Measurements from ENCODE around the gene HCRTR1.
"Not testable (repeated sequence)": the region's sequence is repeated elsewhere in the genome, so short reads cannot be mapped to it uniquely, and the experiment has no call there.

HCRTR1 gene

DNA sequence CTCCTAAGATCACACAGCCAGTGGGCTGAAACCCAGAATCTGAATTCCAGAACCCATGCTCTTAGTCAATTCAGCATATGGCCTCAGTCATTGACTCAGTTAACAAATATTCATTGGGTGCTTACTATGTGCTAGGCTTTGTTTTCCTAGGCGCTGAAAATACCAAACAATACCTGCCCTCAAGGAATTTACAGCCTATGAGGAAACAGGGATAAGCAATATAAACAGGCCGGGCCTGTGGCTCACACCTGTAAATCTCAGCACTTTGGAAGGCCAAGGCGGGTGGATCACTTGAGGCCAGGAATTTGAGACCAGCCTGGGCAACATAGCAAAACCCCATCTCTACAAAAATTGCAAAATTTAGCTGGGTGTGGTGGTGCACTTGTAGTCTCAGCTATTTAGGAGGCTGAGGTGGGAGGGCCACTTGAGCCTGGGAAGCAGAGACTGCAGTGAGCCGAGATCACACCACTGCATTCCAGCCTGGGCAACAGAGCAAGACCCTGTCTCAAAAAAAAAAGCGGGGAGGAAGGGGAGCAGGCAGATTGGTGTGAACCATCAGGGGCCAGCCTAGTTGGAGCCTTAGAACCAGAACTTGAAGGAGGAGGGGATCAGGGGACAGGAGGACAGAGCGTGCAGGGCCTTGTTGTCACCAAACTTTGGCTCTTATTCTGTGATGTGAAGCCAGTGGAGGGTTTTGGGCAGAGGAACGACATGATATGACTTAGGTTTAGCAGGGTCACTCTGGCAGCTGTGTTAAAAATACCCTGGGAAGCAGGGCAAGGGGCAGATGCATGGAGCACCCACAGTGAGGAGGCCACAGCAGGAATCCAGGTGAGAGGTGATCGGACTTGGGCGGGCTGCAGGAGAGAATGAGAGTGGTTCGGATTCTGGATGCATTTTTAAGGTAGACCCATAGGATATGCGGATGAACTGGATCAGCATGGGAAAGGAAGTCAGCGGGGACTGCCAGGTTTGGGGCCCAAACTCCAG is 35.4 kb upstream of the HCRTR1 start:
- DNase-seq = no peak

DNA sequence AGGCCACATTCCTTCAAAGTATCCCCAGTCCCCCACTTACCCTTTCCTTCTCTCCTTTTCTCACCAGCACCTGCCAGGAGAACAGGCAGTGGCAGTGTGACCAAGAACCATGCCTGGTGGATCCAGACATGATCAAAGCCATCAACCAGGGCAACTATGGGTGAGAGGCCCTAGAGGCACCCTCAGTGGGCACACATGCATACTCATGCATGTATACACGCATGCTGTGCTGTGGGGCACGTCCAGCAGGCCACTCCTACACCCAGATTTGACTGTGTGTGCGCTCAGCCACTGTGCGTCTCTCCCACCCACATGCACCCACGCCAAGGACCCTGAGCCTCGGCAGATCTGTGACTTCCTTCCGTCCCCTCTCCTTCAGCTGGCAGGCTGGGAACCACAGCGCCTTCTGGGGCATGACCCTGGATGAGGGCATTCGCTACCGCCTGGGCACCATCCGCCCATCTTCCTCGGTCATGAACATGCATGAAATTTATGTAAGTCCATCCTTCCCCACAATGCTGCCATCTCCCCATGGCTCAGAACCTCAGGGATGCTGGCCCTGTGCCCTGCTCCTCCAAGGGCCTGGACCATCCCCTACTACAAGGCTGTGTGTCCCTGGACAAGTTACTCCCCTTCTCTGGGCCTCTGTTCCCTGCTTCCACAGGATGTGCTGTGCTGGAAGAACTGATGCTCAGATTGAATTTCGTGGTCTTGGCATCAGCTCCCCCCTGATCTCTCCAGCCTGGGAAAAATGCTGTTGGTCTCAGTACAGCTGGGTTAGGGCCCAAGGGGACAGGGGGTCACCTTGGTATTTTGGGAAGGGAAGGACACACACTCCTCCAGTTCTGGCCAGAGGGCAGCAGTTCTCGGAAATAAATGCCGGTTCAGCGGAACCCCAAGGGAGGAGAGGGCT is 34.2 kb upstream of the HCRTR1 start:
- no peak for DNase-seq

DNA sequence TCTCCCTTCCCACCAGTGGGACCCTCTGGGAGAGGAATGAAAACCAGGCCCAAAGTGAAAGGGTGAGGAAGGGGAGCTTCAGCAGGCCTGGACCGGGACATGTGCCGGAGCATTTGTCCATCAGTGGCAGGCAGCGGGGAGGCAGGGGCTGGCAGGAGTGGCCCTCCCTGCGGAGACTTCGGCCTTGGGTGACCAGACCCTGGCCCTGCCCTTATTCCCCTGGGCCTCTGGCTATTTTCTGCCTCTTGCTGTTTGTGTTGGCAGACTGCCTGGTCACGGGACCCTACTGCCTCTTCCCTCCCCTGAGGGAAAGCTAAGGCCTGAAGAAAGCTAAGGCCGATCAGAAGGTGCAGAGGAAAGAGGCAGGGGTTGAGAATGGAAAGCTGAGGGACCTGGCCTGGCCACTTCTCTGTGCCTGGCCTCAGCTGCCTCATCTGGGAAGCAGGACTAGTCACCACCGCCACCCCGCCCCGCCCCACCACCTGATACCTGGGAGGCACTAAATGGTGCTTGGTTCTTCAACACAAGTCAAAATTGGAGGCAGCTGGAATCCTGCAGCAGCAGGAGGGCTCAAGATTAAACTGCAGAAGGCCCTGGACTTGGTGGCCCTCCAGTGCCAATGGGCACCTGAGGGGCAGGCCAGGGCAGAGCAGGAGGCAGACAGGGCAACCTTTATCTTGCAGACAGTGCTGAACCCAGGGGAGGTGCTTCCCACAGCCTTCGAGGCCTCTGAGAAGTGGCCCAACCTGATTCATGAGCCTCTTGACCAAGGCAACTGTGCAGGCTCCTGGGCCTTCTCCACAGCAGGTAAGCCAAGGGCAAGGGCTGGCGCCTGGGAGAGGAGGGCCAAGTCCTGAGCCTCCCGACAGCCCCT is 33.3 kb upstream of the HCRTR1 start:
- no peak for DNase-seq

DNA sequence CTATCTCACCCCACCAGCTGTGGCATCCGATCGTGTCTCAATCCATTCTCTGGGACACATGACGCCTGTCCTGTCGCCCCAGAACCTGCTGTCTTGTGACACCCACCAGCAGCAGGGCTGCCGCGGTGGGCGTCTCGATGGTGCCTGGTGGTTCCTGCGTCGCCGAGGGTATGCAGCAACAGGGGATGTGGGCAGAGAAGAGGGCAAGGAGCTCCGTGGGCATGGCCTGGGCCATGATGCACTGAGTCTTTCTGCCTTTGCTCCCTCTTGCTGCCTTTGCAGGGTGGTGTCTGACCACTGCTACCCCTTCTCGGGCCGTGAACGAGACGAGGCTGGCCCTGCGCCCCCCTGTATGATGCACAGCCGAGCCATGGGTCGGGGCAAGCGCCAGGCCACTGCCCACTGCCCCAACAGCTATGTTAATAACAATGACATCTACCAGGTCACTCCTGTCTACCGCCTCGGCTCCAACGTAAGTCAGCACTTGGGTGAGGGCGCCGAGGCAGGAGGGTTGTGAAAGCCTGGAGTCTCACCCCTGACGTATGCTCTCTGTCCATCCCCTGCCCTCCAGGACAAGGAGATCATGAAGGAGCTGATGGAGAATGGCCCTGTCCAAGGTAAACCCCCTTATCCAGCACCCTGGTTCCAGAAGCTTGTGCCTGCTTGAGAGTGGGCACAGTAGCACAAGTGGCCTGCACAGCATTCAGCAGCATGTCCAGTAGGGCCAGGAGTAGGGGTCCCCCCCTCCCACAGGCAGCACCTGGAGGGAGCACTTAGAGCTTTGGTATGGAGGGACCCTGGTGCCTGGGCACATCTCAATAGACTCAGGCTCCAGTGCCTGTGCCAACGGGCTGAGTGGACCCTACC is 32.4 kb upstream of the HCRTR1 start:
- DNase-seq = no peak

DNA sequence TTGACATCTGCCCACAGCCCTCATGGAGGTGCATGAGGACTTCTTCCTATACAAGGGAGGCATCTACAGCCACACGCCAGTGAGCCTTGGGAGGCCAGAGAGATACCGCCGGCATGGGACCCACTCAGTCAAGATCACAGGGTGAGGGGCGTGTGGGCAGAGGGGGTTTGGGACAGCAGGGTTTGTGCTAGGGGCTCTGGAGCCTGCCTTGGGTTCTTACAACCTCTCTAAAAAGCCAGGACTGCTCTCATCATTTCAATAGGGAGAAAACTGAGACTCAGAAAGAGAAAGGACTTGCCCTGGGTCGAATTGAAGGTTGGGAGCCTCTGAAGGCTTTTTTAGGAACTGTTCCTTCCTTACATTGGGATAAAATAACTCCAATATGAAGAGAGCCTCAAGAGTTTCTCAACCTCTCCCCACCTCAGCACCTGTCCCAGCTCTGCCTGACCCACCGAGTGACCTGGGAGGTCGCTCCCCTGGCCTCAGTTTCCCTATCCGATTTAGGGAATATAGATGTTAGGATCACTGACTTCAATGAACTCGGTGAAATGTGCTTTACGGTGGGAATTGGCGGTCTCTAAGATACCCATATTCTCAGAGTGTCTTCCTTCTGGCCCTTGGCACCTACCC is 31.6 kb upstream of the HCRTR1 start:
- DNase-seq = no peak

DNA sequence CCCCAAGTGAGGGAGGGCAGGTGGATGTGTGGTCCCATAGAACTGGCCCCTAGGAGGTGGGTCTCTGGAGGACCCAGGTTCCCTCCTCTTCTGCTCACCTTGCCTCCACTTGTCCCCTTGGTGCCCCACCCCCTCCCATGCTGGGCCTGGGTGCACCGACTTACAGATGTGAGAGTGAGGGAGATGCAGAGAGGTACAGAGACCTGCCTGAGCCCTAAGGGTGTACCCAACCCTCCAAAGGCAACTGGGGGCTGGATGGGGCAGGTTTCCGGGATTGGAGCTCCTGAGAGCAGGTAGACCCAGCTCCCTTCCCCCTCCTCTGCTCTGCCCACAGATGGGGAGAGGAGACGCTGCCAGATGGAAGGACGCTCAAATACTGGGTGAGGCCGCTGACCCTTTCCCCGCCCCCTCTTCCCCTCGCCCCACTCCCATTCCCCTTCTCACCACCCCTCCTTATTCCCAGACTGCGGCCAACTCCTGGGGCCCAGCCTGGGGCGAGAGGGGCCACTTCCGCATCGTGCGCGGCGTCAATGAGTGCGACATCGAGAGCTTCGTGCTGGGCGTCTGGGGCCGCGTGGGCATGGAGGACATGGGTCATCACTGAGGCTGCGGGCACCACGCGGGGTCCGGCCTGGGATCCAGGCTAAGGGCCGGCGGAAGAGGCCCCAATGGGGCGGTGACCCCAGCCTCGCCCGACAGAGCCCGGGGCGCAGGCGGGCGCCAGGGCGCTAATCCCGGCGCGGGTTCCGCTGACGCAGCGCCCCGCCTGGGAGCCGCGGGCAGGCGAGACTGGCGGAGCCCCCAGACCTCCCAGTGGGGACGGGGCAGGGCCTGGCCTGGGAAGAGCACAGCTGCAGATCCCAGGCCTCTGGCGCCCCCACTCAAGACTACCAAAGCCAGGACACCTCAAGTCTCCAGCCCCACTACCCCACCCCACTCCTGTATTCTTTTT is 30.8 kb upstream of the HCRTR1 start:
- no peak for DNase-seq

DNA sequence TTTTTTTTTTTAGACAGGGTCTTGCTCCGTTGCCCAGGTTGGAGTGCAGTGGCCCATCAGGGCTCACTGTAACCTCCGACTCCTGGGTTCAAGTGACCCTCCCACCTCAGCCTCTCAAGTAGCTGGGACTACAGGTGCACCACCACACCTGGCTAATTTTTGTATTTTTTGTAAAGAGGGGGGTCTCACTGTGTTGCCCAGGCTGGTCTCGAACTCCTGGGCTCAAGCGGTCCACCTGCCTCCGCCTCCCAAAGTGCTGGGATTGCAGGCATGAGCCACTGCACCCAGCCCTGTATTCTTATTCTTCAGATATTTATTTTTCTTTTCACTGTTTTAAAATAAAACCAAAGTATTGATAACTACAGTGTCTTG is 30.2 kb upstream of the HCRTR1 start:
- DNase-seq = not testable (repeated sequence)

DNA sequence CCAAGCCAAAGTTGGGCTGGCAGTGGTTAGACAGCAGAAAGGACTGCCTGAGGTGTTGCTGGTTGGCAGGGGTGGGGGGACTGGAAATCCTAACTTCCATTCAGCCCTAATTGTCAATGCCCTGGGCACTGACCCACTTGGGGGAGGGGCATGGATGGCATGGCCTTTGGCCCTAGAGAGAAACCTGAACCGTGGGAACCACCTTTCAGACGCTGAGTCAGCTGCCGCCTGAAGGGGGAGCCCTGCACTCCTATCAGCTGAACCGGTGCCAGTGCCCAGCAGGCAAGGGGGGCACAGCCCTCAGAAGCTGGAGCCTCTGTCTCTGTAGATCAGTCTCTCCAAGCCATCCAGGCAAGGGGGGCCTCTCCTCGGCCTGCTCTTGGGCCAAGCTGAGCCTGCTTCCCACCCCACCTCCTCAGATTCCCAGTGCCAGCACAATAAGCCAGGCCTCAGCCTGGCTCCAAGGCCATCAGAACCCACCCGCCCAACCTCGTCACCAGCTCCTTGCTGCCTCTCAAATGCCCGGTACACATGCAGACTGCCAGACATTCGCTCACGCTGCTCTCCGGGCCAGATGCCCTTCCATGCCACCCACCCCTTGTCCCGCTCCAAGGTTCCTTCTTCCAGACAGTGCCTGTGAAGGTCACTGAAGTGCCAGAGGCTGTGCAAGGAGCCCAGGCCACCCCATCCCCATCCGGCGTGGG is 29.6 kb upstream of the HCRTR1 start:
- DNase-seq = peak; percentile 29

DNA sequence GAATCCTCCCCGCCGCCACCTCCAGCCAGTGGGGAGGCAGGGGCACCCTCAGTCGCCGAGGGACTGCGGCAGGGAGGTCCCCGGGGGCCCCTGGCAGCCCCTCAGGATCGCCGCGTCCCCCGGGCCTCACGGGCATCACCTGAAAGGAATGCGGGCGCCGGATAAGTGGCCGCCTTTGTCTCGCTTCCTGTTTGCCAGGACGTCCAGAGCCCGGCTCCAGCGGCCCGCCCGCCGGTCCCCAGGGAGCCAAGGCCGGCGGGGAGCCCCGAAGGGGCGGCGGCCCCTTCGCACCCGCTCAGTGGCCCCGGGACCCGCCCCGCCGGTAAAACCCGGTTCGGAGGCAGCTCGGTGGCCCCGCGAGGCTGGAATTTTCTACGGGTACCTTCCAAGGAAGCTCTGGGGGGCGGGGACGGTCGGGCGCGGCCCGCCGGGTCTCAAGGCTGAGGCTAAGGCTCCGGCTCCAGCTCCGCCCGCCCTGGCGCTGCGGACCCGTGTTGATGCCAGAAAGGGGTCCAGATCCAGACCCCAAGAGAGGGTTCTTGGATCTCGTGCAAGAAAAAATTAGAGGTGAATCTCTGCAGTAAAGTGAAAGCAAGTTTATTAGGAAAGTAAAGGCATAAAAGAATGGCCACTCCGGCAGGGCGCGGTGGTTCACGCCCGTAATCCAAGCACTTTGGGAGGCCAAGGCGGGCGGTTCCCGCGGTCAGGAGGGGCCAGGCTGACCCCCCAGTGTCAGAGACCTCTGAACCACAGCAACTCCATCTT is 28.6 kb upstream of the HCRTR1 start:
- no peak for DNase-seq

DNA sequence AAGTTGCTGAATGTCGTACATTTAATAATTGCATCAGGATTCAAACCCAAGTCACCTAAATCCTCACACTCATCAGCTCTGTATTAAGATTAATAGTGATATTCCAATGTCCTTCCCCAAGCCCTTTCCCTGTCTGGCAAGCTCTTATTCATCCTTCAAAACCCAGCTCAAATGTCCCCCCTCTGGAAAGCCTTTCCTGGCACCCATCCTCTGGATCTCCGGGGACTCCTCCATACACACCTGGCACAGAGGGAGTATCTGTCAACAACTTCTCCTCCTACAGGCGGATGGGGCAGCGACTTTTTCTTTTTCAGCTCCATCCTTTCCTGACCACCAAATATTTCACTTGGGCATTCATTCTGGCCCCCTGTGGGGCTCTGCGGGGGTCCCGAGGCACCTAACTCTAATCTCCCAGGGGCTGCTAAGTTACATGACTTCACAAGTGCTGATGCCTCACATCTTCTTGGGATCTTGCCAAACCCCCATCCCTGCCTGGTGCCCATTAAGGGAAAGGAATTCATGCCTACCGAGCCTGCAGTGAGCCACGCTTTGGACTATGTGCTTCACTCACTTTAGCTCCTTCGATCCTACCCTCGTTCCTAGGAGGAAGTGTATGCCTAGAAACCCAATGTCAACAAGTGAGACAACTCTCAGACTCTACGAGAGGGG is 25.9 kb upstream of the HCRTR1 start:
- peak; percentile 33 for DNase-seq

DNA sequence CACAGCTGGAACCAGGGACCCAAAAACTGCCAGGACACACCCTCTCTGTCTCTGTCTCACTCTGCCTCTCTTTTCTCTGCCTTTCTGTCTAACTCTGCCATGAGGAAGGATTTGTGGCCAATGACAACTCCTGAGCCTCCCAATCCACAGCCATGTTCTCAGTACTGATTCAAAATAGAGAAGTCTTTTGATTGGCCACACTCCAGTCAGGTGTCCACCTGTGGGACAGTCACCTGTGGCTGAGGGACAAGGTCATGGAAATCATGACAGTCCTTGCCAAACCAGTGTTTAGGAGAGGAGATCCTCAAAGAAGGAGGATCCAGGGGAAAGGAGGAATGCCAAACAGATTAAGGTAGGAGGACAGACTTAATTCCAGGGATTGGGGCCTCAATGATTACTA is 25.4 kb upstream of the HCRTR1 start:
- no peak for DNase-seq

DNA sequence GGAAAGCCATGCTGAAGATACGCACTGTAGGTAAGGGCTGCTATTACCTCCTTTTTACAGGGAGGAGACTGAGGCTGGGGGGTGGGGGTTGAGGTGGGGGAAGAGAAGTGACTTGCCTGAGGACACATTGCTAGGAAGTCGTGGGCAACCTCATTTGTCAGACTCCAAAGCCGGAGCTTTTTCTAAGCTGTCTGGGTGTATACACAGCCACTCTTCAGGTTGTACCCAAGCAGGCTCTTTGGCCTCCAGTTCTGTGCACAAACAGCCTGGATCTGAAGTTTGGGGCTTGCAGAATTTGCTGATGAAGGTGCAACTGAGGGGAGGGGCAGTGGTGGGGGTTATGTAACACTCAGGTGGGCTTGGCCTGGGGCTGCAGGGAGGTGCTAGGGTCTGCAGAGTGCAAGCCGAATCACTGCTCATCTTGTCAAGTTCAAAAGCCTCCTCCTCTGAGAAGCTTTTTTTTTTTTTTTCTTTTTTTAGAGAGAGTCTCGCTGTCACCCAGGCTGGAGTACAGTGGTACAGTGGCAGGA is 24.3 kb upstream of the HCRTR1 start:
- DNase-seq = no peak

DNA sequence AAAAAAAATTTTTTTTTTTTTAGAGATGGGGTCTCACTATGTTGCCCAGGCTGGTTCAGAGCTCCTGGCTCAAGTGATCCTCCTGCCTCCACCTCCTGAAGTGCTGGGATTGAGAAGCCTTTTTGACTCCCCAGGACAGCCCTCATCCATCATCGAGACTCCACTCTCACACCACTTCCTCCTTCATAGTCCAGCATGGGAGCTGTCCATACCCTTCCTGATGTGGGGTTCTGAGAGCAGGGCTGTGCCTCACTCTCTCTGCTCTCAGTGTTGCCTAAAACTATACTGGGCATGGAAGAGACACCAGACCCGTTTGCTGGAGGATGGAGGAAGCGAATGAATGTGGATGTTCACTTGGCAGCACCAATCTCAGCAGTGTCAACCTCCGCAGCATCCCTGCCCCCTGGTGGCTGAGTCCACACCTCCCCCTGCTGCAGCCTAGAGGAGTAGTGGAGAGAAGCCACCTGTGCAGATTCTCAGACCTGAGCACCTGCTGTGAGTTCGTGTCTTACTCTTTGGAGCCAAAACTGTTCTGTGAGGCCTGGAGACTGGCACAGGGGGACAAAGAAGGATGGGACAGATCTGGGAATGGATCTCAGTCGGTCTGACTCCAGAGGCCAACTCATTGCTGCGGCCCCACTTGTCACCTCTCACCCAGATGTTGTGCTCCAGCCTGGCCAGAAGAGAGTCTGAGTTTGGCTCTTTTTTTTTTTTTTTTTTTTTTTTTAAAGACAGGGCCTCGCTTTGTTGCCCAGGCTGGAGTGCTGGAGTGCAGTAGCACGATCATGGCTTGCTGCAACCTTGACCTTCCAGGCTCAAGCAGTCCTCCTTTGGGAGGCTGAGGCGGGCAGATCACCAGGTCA is 23.5 kb upstream of the HCRTR1 start:
- DNase-seq = peak; percentile 40

DNA sequence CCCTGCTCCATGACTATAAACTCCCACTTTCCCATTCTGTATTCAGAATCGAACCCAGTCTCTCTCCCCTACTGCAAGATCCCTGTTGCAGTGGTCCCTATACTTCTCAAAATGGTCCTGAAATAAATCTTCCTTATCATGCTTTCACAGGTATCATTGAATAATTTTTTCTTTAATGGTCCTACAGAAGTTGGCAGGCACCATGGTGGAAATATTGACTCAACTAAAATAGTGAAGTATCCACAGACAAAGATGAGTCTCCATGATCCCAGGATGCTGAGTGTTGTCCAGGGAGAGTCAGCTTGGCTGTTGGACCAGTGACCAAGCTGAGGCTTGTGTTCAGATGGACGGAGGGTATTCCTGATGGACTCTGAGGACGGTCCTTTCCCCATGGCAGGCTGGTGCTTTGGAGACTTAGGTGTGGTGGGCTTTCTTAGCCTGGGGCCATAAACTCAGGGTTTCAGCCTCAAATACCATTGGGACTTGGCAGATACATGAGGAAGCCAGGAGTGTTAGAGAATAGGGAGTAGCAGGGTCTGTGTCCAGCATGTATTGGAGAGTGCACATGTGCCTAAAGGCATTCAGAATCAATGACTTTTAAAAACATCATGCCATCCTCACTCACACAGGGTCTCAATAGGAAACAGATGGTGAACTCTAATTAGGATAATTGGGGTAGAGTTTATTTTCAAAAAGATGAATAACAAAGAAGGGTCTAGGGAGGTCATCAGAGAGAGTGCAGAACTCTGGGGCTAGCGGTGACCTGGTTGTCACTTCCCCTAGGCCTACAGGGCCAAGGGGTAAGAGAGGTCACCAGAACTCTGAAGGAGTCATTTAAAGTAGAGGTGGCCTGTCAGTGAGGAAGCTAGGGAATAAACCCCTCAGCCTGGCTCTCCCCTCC is 21.4 kb upstream of the HCRTR1 start:
- no peak for DNase-seq

DNA sequence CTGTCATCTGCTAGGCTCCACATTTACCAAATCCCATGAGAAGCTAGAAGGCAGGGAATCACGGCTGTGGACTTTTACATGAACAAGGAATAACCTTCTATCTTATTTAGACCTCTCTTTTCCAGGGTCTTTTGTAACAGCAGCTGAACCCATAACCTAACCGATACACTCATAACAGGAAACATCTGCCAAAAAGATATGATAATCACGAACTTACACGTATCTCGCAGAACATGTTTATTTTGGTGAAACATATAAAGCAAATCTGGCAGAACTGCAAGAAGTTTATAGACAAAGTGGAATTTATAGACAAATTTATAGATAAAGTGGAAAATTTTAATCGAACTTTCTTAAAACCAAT is 20.8 kb upstream of the HCRTR1 start:
- no peak for DNase-seq

DNA sequence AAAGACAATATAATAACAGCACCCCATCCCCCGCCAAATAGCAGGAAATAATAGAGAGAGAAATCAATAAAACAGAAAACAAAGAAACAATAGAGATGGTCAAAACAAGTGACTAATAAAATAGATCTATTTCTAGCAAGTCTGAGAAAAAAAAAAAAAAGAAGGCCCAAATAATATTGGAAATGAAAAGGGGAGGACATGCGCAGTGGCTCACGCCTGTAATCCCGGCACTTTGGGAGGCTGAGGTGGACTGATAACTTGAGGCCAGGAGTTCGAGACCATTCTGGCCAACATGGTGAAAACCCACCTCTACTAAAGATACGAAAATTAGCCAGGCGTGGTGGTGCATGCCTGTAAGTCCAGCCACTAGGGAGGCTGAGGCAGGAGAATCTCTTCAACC is 18.5 kb upstream of the HCRTR1 start:
- DNase-seq = no peak
